Heart left ventricle (tissue), 16 donors: Measurements from ENCODE around the gene RNF182. TPM values are rescaled to one million over a fixed set of nuclear protein-coding genes. Genes with fewer than 3 reads are reported as not detected.
"Not testable (repeated sequence)": the region's sequence is repeated elsewhere in the genome, so short reads cannot be mapped to it uniquely, and the experiment has no call there.

ENCODE experiments used
- ATAC-seq, 4 donors: fragments of 200-7000 bp; cut with Tn5 transposase; one replicate each; pipeline ENCODE4 v1.9.1; 2020 to 2022; ENCODE audit warnings: moderate library complexity in 4 of 4, mild to moderate bottlenecking in 3 of 4, moderate number of reproducible peaks in 1 of 4
- DNase-seq, 5 donors: peaks; one replicate each; pipeline ENCODE4 v3.0.0-alpha.2; 2020
- H3K27ac ChIP-seq, 12 donors: fragments of 200-600 bp; sonication (generic) in 4 of 12; one replicate each; pipeline versions ENCODE4 v1.5.0 to v1.8.0; 2016 to 2022; ENCODE audit warnings: mild to moderate bottlenecking in 2 of 12
- H3K27me3 ChIP-seq, 9 donors: fragments of 200-600 bp; sonication (generic) in 2 of 9; one replicate each; pipeline versions ENCODE4 v1.5.1 to v1.8.0; 2016 to 2022; ENCODE audit warnings: mild to moderate bottlenecking in 3 of 9
- H3K36me3 ChIP-seq, 9 donors: fragments of 200-600 bp; sonication (generic) in 2 of 9; one replicate each; pipeline versions ENCODE4 v1.5.0 to v1.8.0; 2018 to 2022; ENCODE audit warnings: mild to moderate bottlenecking in 2 of 9
- H3K4me1 ChIP-seq, 12 donors: fragments of 200-600 bp; sonication (generic) in 4 of 12; one replicate each; pipeline versions ENCODE4 v1.5.0 to v1.8.0; 2016 to 2022; ENCODE audit warnings: mild to moderate bottlenecking in 3 of 12
- H3K4me3 ChIP-seq, 12 donors: fragments of 200-600 bp; sonication (generic) in 4 of 12; one replicate each; pipeline versions ENCODE4 v1.5.0 to v1.8.0; 2017 to 2022; ENCODE audit warnings: mild to moderate bottlenecking in 9 of 12, moderate library complexity in 4 of 12
- H3K9me3 ChIP-seq, 12 donors: fragments of 200-600 bp; sonication (generic) in 4 of 12; one replicate each; pipeline versions ENCODE4 v1.5.0 to v1.8.0; 2016 to 2022; ENCODE audit warnings: mild to moderate bottlenecking in 1 of 12
- CTCF ChIP-seq, 12 donors: fragments of 200-600 bp; sonication (generic) in 4 of 12; IDR thresholded peaks; one replicate each; pipeline versions ENCODE4 v1.5.0 to v1.8.0; 2018 to 2022; ENCODE audit warnings: antibody characterized with exemption in 12 of 12, mild to moderate bottlenecking in 5 of 12
- POLR2A ChIP-seq, 2 donors: fragments of 450-650 bp; IDR thresholded peaks; one replicate each; pipeline ENCODE4 v1.6.1; 2017; ENCODE audit warnings: antibody characterized with exemption in 2 of 2, mild to moderate bottlenecking in 2 of 2, moderate library complexity in 2 of 2
- WGBS, 4 donors: extraction: QIAGEN DNeasy Blood & Tissue Kit in 2 of 4; methylation state at CpG; one replicate each; pipeline versions ENCODE4 v1.1.5 to v1.1.7; 2013 to 2018; 5-methylcytosine and 5-hydroxymethylcytosine counted together
- intact Hi-C, 10 donors: fragments of 100-400 bp; cut with DNase I; formaldehyde crosslinking; loops; one replicate each; pipeline versions ENCODE4 v1.11.1 to v1.14.2; 2022
- polyA plus RNA-seq, 2 donors: library from polyadenylated mRNA; stranded (reverse); fragments of 200-250 nt; gene quantifications; one replicate each; pipeline ENCODE4 v1.2.3, GENCODE V29; 2013
- total RNA-seq, 9 donors: library from RNA; depleted of rRNA in 2 of 9; stranded (reverse); fragments of >200 nt in 2 of 9; fragmentation: NEBNext Ultra II Directional in 3 of 9; extraction: Animal tissue kit (Norgen Biotek cat#: 25700) in 3 of 9; gene quantifications; one replicate each; pipeline versions ENCODE4 v1.1.0 to v1.2.4, GENCODE V29; 2016 to 2023
- donor health status: ischemic (EF 13 %, LVEDD 7.1; RV severe dilation, severe dysfunction).
- donor health status: healthy with polysubstance abuse.
- donor health status: DM: no; HTN: yes; CAD: no.
- donor health status: DM: no; HTN: no; CAD: no.
- donor health status: ischemic (EF 25% LVEDD 6.9; RV normal size, moderate dysfunction).
- donor health status: ischemic (EF 25% LVEDD 5.7; RV mildly dilated, moderate dysfunction).
- donor health status: healthy.
- donor health status: DM: yes; HTN: yes; CAD: no.
- donor health status: ischemic (EF 35%, LVEDD 5.7; RV mildly dilated, moderate dysfunction).
- donor health status: nonischemic (EF 11% LVEDD 7.7; RV severe dilation, severe dysfunction).
- donor health status: DM: yes; HTN: yes; CAD: no.
- donor health status: PGD.
- donor health status: ischemic (EF 29% LVEDD 5.4; RV normal size, mild dysfunction).
- donor health status: nonischemic (EF 23%, LVEDD 6.1; RV moderate dilation, normal function).

Gene RNF182
- total and polyA plus RNA-seq, 11 donors, result 0.07 to 0.75 (median 0.39) TPM; not detected in 8

- 74 to 89% (median 79%) methylated on average over 4 of the region's 4 CpGs for WGBS, 4 donors
These were observed 40.9 kb downstream of the RNF182 start for GRCh38 chr6:13965582-13966127.

GRCh38 chr6:13971303-13971702 lies 46.6 kb downstream of the RNF182 start:
- no peak overlapping the region for H3K4me3 ChIP-seq
- WGBS, 4 donors, result 83 to 89% (median 84%) methylated on average over 3 of the region's 3 CpGs
- ATAC-seq, result no peak
- H3K4me1 ChIP-seq, result no peaks in the 10 kb centered on the region
- no peaks in the 10 kb centered on the region for H3K36me3 ChIP-seq
- intact Hi-C loops, result no loop called here
- H3K27ac ChIP-seq, result no peak overlapping the region
- H3K9me3 ChIP-seq, result peaks cover 0 to 32% (median 18%) of the 10 kb centered on the region in 12 donors
- peaks cover 0 to 5% (median 0%) of the 10 kb centered on the region in 9 donors for H3K27me3 ChIP-seq
- DNase-seq, result no peak
- no peak for TF ChIP-seq POLR2A (IDR thresholded peaks at IDR 0.05)
- TF ChIP-seq CTCF (IDR thresholded peaks at IDR 0.05), result no peak

More at GRCh38 chr6:13965582-13966127, 40.9 kb downstream of the RNF182 start:
- DNase-seq (no peak), ATAC-seq (no peak)
- no peaks in the 10 kb centered on the region for H3K36me3 ChIP-seq
- H3K9me3 ChIP-seq, result peaks cover 0 to 2% (median 0%) of the 10 kb centered on the region in 12 donors
- peaks cover 0 to 5% (median 0%) of the 10 kb centered on the region in 9 donors for H3K27me3 ChIP-seq
- no peak overlapping the region for H3K27ac ChIP-seq
- TF ChIP-seq POLR2A (IDR thresholded peaks at IDR 0.05), result no peak
- TF ChIP-seq CTCF (IDR thresholded peaks at IDR 0.05), result no peak
- no peak overlapping the region for H3K4me3 ChIP-seq
- H3K4me1 ChIP-seq, result no peaks in the 10 kb centered on the region
- intact Hi-C loops, result no loop called here

- peaks cover 0 to 32% (median 18%) of the 10 kb centered on the region in 12 donors for H3K9me3 ChIP-seq
- H3K4me1 ChIP-seq, H3K27me3 ChIP-seq, ATAC-seq, intact Hi-C loops, H3K36me3 ChIP-seq, DNase-seq, H3K27ac ChIP-seq, H3K4me3 ChIP-seq: not testable (repeated sequence)
- 78 to 81% (median 79%) methylated on average over 3 of the region's 3 CpGs for WGBS, 4 donors
These were observed 47.9 kb downstream of the RNF182 start for GRCh38 chr6:13972602-13973001.

GRCh38 chr6:13973422-13973821 lies 48.7 kb downstream of the RNF182 start:
- H3K27ac ChIP-seq, H3K27me3 ChIP-seq, H3K4me1 ChIP-seq, DNase-seq, ATAC-seq, H3K4me3 ChIP-seq, intact Hi-C loops, H3K36me3 ChIP-seq: not testable (repeated sequence)
- 88 to 93% (median 92%) methylated on average over 3 of the region's 3 CpGs for WGBS, 4 donors
- peaks cover 0 to 32% (median 18%) of the 10 kb centered on the region in 12 donors for H3K9me3 ChIP-seq

GRCh38 chr6:13978102-13978640 lies 53.4 kb downstream of the RNF182 start:
- Histone ChIP-seq H3K9me3 (peaks cover 0 to 7% (median 0%) of the 10 kb centered on the region in 12 donors), H3K36me3 (no peaks in the 10 kb centered on the region), H3K27me3 (peaks cover 0 to 16% (median 0%) of the 10 kb centered on the region in 9 donors), H3K4me3 (no peak overlapping the region), H3K4me1 (no peaks in the 10 kb centered on the region), H3K27ac (no peak overlapping the region)
- TF ChIP-seq POLR2A (IDR thresholded peaks at IDR 0.05) (no peak), CTCF (IDR thresholded peaks at IDR 0.05) (no peak)
- DNase-seq, result no peak
- intact Hi-C loops, result no loop called here
- 71 to 86% (median 82%) methylated on average over 6 of the region's 6 CpGs for WGBS, 4 donors
- ATAC-seq, result no peak
